ENCODE measurements around the gene POR.

POR gene

GRCh38 chr7:75985518-75986146 lies 70.7 kb downstream of the POR start:
- no peak overlapping the region for H2AFZ ChIP-seq (ENCODE audit: low read length)
- no peak overlapping the region for H3K27ac ChIP-seq (ENCODE audit: low read depth, low read length, poor library complexity, severe bottlenecking)
- H3K4me1 ChIP-seq (ENCODE audit: insufficient read depth, low read length, severe bottlenecking): peaks cover 4% of the 10 kb centered on the region
- H3K9me2 ChIP-seq (ENCODE audit: low read depth, low read length): no peaks in the 10 kb centered on the region
- TF ChIP-seq EZH2 (IDR thresholded peaks at IDR 0.05; ENCODE audit: borderline replicate concordance, low read length) (no peak), CTCF (IDR thresholded peaks at IDR 0.05; ENCODE audit: low read length) (no peak)
- H3K4me2 ChIP-seq (ENCODE audit: low read length): no peak overlapping the region
- no peaks in the 10 kb centered on the region for H4K20me1 ChIP-seq (ENCODE audit: insufficient read depth, low read length)
- H3K36me3 ChIP-seq (ENCODE audit: insufficient read depth, low read length): peaks cover 43% of the 10 kb centered on the region
- no peak overlapping the region for H3K9ac ChIP-seq (ENCODE audit: low read length)
- no peaks in the 10 kb centered on the region for H3F3A ChIP-seq (ENCODE audit: insufficient read depth, low read length)
- H3K4me3 ChIP-seq (ENCODE audit: low read depth, low read length, poor library complexity, severe bottlenecking): no peak overlapping the region
- no peaks in the 10 kb centered on the region for H3K9me3 ChIP-seq (ENCODE audit: low read length)
- no peaks in the 10 kb centered on the region for H3K79me2 ChIP-seq (ENCODE audit: insufficient read depth, low read length)
- no peaks in the 10 kb centered on the region for H3K27me3 ChIP-seq (ENCODE audit: insufficient read depth, low read length)

DNA sequence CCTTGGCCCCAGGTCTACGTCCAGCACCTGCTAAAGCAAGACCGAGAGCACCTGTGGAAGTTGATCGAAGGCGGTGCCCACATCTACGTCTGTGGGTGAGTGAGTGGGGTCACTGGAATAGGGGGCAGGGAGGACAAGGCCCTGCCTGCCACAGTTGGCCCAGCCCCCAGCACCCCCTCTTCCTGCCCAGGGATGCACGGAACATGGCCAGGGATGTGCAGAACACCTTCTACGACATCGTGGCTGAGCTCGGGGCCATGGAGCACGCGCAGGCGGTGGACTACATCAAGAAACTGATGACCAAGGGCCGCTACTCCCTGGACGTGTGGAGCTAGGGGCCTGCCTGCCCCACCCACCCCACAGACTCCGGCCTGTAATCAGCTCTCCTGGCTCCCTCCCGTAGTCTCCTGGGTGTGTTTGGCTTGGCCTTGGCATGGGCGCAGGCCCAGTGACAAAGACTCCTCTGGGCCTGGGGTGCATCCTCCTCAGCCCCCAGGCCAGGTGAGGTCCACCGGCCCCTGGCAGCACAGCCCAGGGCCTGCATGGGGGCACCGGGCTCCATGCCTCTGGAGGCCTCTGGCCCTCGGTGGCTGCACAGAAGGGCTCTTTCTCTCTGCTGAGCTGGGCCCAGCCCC lies 71.3 kb downstream of the POR start:
- Histone ChIP-seq H3K27ac (ENCODE audit: low read depth, low read length, poor library complexity, severe bottlenecking) (no peak overlapping the region), H3K36me3 (ENCODE audit: insufficient read depth, low read length) (peaks cover 38% of the 10 kb centered on the region), H2AFZ (ENCODE audit: low read length) (no peak overlapping the region), H3K9ac (ENCODE audit: low read length) (no peak overlapping the region), H4K20me1 (ENCODE audit: insufficient read depth, low read length) (no peaks in the 10 kb centered on the region), H3K27me3 (ENCODE audit: insufficient read depth, low read length) (no peaks in the 10 kb centered on the region), H3K9me2 (ENCODE audit: low read depth, low read length) (no peaks in the 10 kb centered on the region), H3K4me1 (ENCODE audit: insufficient read depth, low read length, severe bottlenecking) (peaks cover 4% of the 10 kb centered on the region), H3K4me2 (ENCODE audit: low read length) (no peak overlapping the region), H3K4me3 (ENCODE audit: low read depth, low read length, poor library complexity, severe bottlenecking) (no peak overlapping the region), H3F3A (ENCODE audit: insufficient read depth, low read length) (no peaks in the 10 kb centered on the region), H3K79me2 (ENCODE audit: insufficient read depth, low read length) (no peaks in the 10 kb centered on the region), H3K9me3 (ENCODE audit: low read length) (no peaks in the 10 kb centered on the region)
- TF ChIP-seq CTCF (IDR thresholded peaks at IDR 0.05; ENCODE audit: low read length) (no peak), EZH2 (IDR thresholded peaks at IDR 0.05; ENCODE audit: borderline replicate concordance, low read length) (no peak)

DNA sequence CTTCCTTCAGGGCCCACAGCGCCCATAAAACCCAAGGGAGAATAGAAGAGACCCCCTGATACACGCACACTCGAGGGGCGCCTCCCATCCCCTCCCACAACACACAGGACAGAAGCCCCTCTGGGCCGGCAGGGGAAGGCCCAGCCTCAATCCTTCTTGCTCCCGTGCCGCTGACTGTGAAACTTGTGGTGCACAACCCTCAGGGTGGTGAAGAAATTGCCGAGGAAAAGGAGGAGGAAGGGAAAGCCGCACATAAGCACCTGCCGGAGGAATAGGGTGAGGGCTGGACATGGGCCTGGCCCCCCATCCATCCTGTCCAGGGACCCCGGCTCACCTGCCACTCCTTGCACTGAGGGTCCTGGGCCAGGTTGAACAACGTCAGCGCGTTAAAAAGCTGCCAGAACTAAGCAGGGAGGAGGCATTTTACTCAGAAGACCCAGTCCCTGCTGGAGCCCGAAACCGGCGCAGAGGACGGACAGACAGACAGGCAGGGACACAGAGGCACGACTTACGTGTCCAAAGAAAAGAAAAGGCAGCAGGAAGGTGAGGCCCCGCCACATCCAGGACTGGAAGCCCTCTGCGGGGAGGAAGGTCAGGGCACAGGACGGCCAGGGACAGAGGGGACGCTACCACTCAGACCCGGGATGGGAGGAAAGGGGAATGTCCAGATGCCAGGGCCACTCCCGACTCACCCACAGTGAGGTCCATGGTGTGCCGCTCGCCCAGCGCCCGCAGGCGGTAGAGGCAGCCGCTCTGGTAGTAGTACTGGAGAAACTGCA lies 72.3 kb downstream of the POR start:
- H4K20me1 ChIP-seq (ENCODE audit: insufficient read depth, low read length): no peaks in the 10 kb centered on the region
- TF ChIP-seq EZH2 (IDR thresholded peaks at IDR 0.05; ENCODE audit: borderline replicate concordance, low read length) (no peak), CTCF (IDR thresholded peaks at IDR 0.05; ENCODE audit: low read length) (no peak)
- H3K9ac ChIP-seq (ENCODE audit: low read length): no peak overlapping the region
- no peak overlapping the region for H2AFZ ChIP-seq (ENCODE audit: low read length)
- H3K27ac ChIP-seq (ENCODE audit: low read depth, low read length, poor library complexity, severe bottlenecking): no peak overlapping the region
- H3K79me2 ChIP-seq (ENCODE audit: insufficient read depth, low read length): no peaks in the 10 kb centered on the region
- H3K36me3 ChIP-seq (ENCODE audit: insufficient read depth, low read length): peaks cover 38% of the 10 kb centered on the region
- H3K27me3 ChIP-seq (ENCODE audit: insufficient read depth, low read length): no peaks in the 10 kb centered on the region
- peaks cover 4% of the 10 kb centered on the region for H3K4me1 ChIP-seq (ENCODE audit: insufficient read depth, low read length, severe bottlenecking)
- H3K9me3 ChIP-seq (ENCODE audit: low read length): no peaks in the 10 kb centered on the region
- H3F3A ChIP-seq (ENCODE audit: insufficient read depth, low read length): no peaks in the 10 kb centered on the region
- H3K4me3 ChIP-seq (ENCODE audit: low read depth, low read length, poor library complexity, severe bottlenecking): no peak overlapping the region
- H3K9me2 ChIP-seq (ENCODE audit: low read depth, low read length): no peaks in the 10 kb centered on the region
- H3K4me2 ChIP-seq (ENCODE audit: low read length): no peak overlapping the region

Data from OCI-LY1 (cell line).